Right hindlimb (tissue), 1 donor: Measurements from ENCODE around the gene ERAL1.
"Not testable (repeated sequence)": the region's sequence is repeated elsewhere in the genome, so short reads cannot be mapped to it uniquely, and the experiment has no call there.

Experiments
- DNase-seq: peaks from one replicate; pipeline ENCODE4 v3.0.0-alpha.2; 2018

The ERAL1 gene

GRCh38 chr17:28880572-28880945 lies 25.7 kb downstream of the ERAL1 start:
- DNase-seq: no peak

- no peak for DNase-seq
These were observed 26.8 kb downstream of the ERAL1 start for GRCh38 chr17:28881533-28882056.

- DNase-seq: no peak
These were observed 27.5 kb downstream of the ERAL1 start for GRCh38 chr17:28882154-28882895.

GRCh38 chr17:28883967-28884702 lies 29.3 kb downstream of the ERAL1 start:
- no peak for DNase-seq

- DNase-seq: no peak
These were observed 30.5 kb downstream of the ERAL1 start for GRCh38 chr17:28885363-28885762.

GRCh38 chr17:28885951-28886350 lies 31.1 kb downstream of the ERAL1 start:
- no peak for DNase-seq

GRCh38 chr17:28887871-28888471 lies 33.2 kb downstream of the ERAL1 start:
- no peak for DNase-seq

- DNase-seq: no peak
These were observed 34.0 kb downstream of the ERAL1 start for GRCh38 chr17:28888832-28889231.

GRCh38 chr17:28889996-28890395 lies 35.2 kb downstream of the ERAL1 start:
- DNase-seq: no peak

- no peak for DNase-seq
These were observed 36.4 kb downstream of the ERAL1 start for GRCh38 chr17:28891201-28891600.

GRCh38 chr17:28892024-28892423 lies 37.2 kb downstream of the ERAL1 start:
- DNase-seq: no peak

- not testable (repeated sequence) for DNase-seq
These were observed 38.7 kb downstream of the ERAL1 start for GRCh38 chr17:28893248-28894183.

GRCh38 chr17:28895794-28896447 lies 41.1 kb downstream of the ERAL1 start:
- DNase-seq: no peak

- no peak for DNase-seq
These were observed 41.7 kb downstream of the ERAL1 start for GRCh38 chr17:28896491-28896883.

GRCh38 chr17:28896884-28897768 lies 42.3 kb downstream of the ERAL1 start, which contains the start of gene FLOT2:
Gene FLOT2, minus strand, starts transcription at chr17:28897733. Its CDS starts 159 bp downstream, at chr17:28897574.
- peak; percentile 65 for DNase-seq

GRCh38 chr17:28897769-28898526 lies 43.1 kb downstream of the ERAL1 start:
- no peak for DNase-seq

GRCh38 chr17:28898527-28898955 lies 43.7 kb downstream of the ERAL1 start:
- DNase-seq: no peak

- no peak for DNase-seq
These were observed 44.5 kb downstream of the ERAL1 start for GRCh38 chr17:28899212-28899815.

- no peak for DNase-seq
These were observed 46.3 kb downstream of the ERAL1 start for GRCh38 chr17:28900986-28901726.
